Measurements from ENCODE around the gene JUP. TPM values are rescaled to one million over a fixed set of nuclear protein-coding genes. Genes with fewer than 3 reads are reported as not detected.
"Not testable (repeated sequence)": the region's sequence is repeated elsewhere in the genome, so short reads cannot be mapped to it uniquely, and the experiment has no call there.

The JUP gene
- polyA plus RNA-seq, result 100 to 1,000 TPM; 122 to 316 (median 270) TPM
- long read RNA-seq, donor 1, result 0 reads
- long read RNA-seq, donor 2, partial matches to known transcripts, result 6 of 9 reads
- long read RNA-seq, donor 2, other reads (novel, unspliced or antisense), result 0 of 9 reads
- long read RNA-seq, donor 3, partial matches to known transcripts, result 46 of 50 reads
- long read RNA-seq, donor 3, other reads (novel, unspliced or antisense), result 0 of 50 reads
- long read RNA-seq, donor 4, result 0 reads
- long read RNA-seq, donor 5, partial matches to known transcripts, result 83 of 83 reads
- long read RNA-seq, donor 5, other reads (novel, unspliced or antisense), result 0 of 83 reads
- long read RNA-seq, donor 6, transcript JUP-201 (15 exons, 3,200 nt), result major isoform, 8 of 68 reads
- long read RNA-seq, donor 6, partial matches to known transcripts, result 53 of 68 reads
- long read RNA-seq, donor 6, other reads (novel, unspliced or antisense), result 5 of 68 reads
- long read RNA-seq, donor 7, transcript JUP-201 (15 exons, 3,200 nt), result major isoform, 25 of 58 reads
- long read RNA-seq, donor 7, transcript JUP-203 (14 exons, 3,497 nt), result minor isoform, 5 of 58 reads
- long read RNA-seq, donor 7, partial matches to known transcripts, result 28 of 58 reads
- long read RNA-seq, donor 7, other reads (novel, unspliced or antisense), result 0 of 58 reads
- long read RNA-seq, donor 8, partial matches to known transcripts, result 0 of 4 reads
- long read RNA-seq, donor 8, other reads (novel, unspliced or antisense), result 0 of 4 reads
- long read RNA-seq, donor 9, partial matches to known transcripts, result 0 of 1 reads
- long read RNA-seq, donor 9, other reads (novel, unspliced or antisense), result 0 of 1 reads
- long read RNA-seq, donor 10, transcript JUP-201 (15 exons, 3,200 nt), result major isoform, 17 of 52 reads
- long read RNA-seq, donor 10, partial matches to known transcripts, result 31 of 52 reads
- long read RNA-seq, donor 10, other reads (novel, unspliced or antisense), result 0 of 52 reads

GRCh38 chr17:41786227-41787020, at the start of gene JUP:
TSS of gene JUP (minus strand) at chr17:41786711. CDS start at chr17:41771854, 14,857 bp downstream.
- DNase-seq (peak; percentile 100), FAIRE-seq (peak; percentile 64)
- H3K9me3 ChIP-seq (ENCODE audit: control insufficient read depth in 2 of 2, insufficient read depth in 1 of 2, low read depth in 1 of 2, low read length in 1 of 2), result no peaks in the 10 kb centered on the region
- H3K36me3 ChIP-seq (ENCODE audit: control insufficient read depth in 3 of 3, insufficient read depth in 2 of 3, low read depth in 1 of 3, low read length in 3 of 3), result peaks cover 0 to 38% (median 0%) of the 10 kb centered on the region in 3 donors
- peak within 1 kb of the TSS; percentile 98 to 100 (median 99) for H3K27ac ChIP-seq (ENCODE audit: low read depth in 1 of 3, low read length in 2 of 3)
- WGBS, 3 donors, result 0 to 2% (median 1%) methylated on average over 50 to 79 of the region's 79 CpGs
- peak within 1 kb of the TSS; percentile 75 to 80 (median 75) for H3K4me3 ChIP-seq (ENCODE audit: low read depth in 1 of 3, low read length in 3 of 3)
- H3K4me1 ChIP-seq (ENCODE audit: control insufficient read depth in 3 of 3, insufficient read depth in 2 of 3, low read depth in 1 of 3, low read length in 2 of 3), result peaks cover 2 to 49% (median 3%) of the 10 kb centered on the region in 3 donors
- no peaks in the 10 kb centered on the region for H3K27me3 ChIP-seq (ENCODE audit: control insufficient read depth in 3 of 3, insufficient read depth in 3 of 3, low read length in 3 of 3)

GRCh38 chr17:41835800-41836549, 49.5 kb upstream of the JUP start, which contains the start of gene NT5C3B:
TSS of gene NT5C3B (minus strand) at chr17:41836232. CDS start at chr17:41836193, 39 bp downstream.
- Histone ChIP-seq H3K4me1 (ENCODE audit: control insufficient read depth in 3 of 3, insufficient read depth in 2 of 3, low read depth in 1 of 3, low read length in 2 of 3) (peaks cover 0 to 7% (median 5%) of the 10 kb centered on the region in 3 donors), H3K9me3 (ENCODE audit: control insufficient read depth in 2 of 2, insufficient read depth in 1 of 2, low read depth in 1 of 2, low read length in 1 of 2) (no peaks in the 10 kb centered on the region), H3K27ac (ENCODE audit: low read depth in 1 of 3, low read length in 2 of 3) (peak within 1 kb of the TSS in 1 of 3 donors; percentile 50), H3K27me3 (ENCODE audit: control insufficient read depth in 3 of 3, insufficient read depth in 3 of 3, low read length in 3 of 3) (no peaks in the 10 kb centered on the region), H3K4me3 (ENCODE audit: low read depth in 1 of 3, low read length in 3 of 3) (peak within 1 kb of the TSS; percentile 63 to 83 (median 76)), H3K36me3 (ENCODE audit: control insufficient read depth in 3 of 3, insufficient read depth in 2 of 3, low read depth in 1 of 3, low read length in 3 of 3) (peaks cover 0 to 20% (median 0%) of the 10 kb centered on the region in 3 donors)
- peak; percentile 37 to 72 for DNase-seq
- WGBS, 3 donors, result 1% methylated on average over 39 to 72 of the region's 72 CpGs
- no peak for FAIRE-seq

- Histone ChIP-seq H3K27me3 (ENCODE audit: control insufficient read depth in 3 of 3, insufficient read depth in 3 of 3, low read length in 3 of 3) (no peaks in the 10 kb centered on the region), H3K4me3 (ENCODE audit: low read depth in 1 of 3, low read length in 3 of 3) (peak overlapping the region; percentile 63 to 83 (median 76)), H3K36me3 (ENCODE audit: control insufficient read depth in 3 of 3, insufficient read depth in 2 of 3, low read depth in 1 of 3, low read length in 3 of 3) (peaks cover 0 to 23% (median 0%) of the 10 kb centered on the region in 3 donors), H3K27ac (ENCODE audit: low read depth in 1 of 3, low read length in 2 of 3) (no peak overlapping the region), H3K4me1 (ENCODE audit: control insufficient read depth in 3 of 3, insufficient read depth in 2 of 3, low read depth in 1 of 3, low read length in 2 of 3) (peaks cover 0 to 7% (median 5%) of the 10 kb centered on the region in 3 donors), H3K9me3 (ENCODE audit: control insufficient read depth in 2 of 2, insufficient read depth in 1 of 2, low read depth in 1 of 2, low read length in 1 of 2) (no peaks in the 10 kb centered on the region)
- no peak for DNase-seq
- 20 to 24% (median 21%) methylated on average over 13 of the region's 13 CpGs for WGBS, 3 donors
- no peak for FAIRE-seq
These were observed 48.8 kb upstream of the JUP start for GRCh38 chr17:41835214-41835799.

- peaks cover 0 to 63% (median 0%) of the 10 kb centered on the region in 3 donors for H3K36me3 ChIP-seq (ENCODE audit: control insufficient read depth in 3 of 3, insufficient read depth in 2 of 3, low read depth in 1 of 3, low read length in 3 of 3)
- FAIRE-seq; H3K27me3 ChIP-seq (ENCODE audit: control insufficient read depth in 3 of 3, insufficient read depth in 3 of 3, low read length in 3 of 3); DNase-seq; H3K4me1 ChIP-seq (ENCODE audit: control insufficient read depth in 3 of 3, insufficient read depth in 2 of 3, low read depth in 1 of 3, low read length in 2 of 3); H3K27ac ChIP-seq (ENCODE audit: low read depth in 1 of 3, low read length in 2 of 3); H3K9me3 ChIP-seq (ENCODE audit: control insufficient read depth in 2 of 2, insufficient read depth in 1 of 2, low read depth in 1 of 2, low read length in 1 of 2); H3K4me3 ChIP-seq (ENCODE audit: low read depth in 1 of 3, low read length in 3 of 3): not testable (repeated sequence)
- 80 to 89% (median 85%) methylated on average over 10 of the region's 10 CpGs for WGBS, 3 donors
These were observed 43.5 kb upstream of the JUP start for GRCh38 chr17:41829961-41830360.

GRCh38 chr17:41825175-41825845, 38.8 kb upstream of the JUP start:
- no peak for DNase-seq

GRCh38 chr17:41824086-41824485, 37.6 kb upstream of the JUP start:
- H3K27ac ChIP-seq (ENCODE audit: low read depth in 1 of 3, low read length in 2 of 3), result no peak overlapping the region
- H3K4me3 ChIP-seq (ENCODE audit: low read depth in 1 of 3, low read length in 3 of 3), result no peak overlapping the region
- no peaks in the 10 kb centered on the region for H3K27me3 ChIP-seq (ENCODE audit: control insufficient read depth in 3 of 3, insufficient read depth in 3 of 3, low read length in 3 of 3)
- DNase-seq (no peak), FAIRE-seq (no peak)
- H3K36me3 ChIP-seq (ENCODE audit: control insufficient read depth in 3 of 3, insufficient read depth in 2 of 3, low read depth in 1 of 3, low read length in 3 of 3), result peaks cover 0 to 68% (median 0%) of the 10 kb centered on the region in 3 donors
- 63 to 80% (median 70%) methylated on average over 6 to 7 of the region's 7 CpGs for WGBS, 3 donors
- H3K4me1 ChIP-seq (ENCODE audit: control insufficient read depth in 3 of 3, insufficient read depth in 2 of 3, low read depth in 1 of 3, low read length in 2 of 3), result no peaks in the 10 kb centered on the region
- no peaks in the 10 kb centered on the region for H3K9me3 ChIP-seq (ENCODE audit: control insufficient read depth in 2 of 2, insufficient read depth in 1 of 2, low read depth in 1 of 2, low read length in 1 of 2)

More at GRCh38 chr17:41825175-41825845, 38.8 kb upstream of the JUP start:
- H3K27me3 ChIP-seq (ENCODE audit: control insufficient read depth in 3 of 3, insufficient read depth in 3 of 3, low read length in 3 of 3), result no peaks in the 10 kb centered on the region
- no peaks in the 10 kb centered on the region for H3K9me3 ChIP-seq (ENCODE audit: control insufficient read depth in 2 of 2, insufficient read depth in 1 of 2, low read depth in 1 of 2, low read length in 1 of 2)
- peaks cover 0 to 65% (median 0%) of the 10 kb centered on the region in 3 donors for H3K36me3 ChIP-seq (ENCODE audit: control insufficient read depth in 3 of 3, insufficient read depth in 2 of 3, low read depth in 1 of 3, low read length in 3 of 3)
- no peak overlapping the region for H3K4me3 ChIP-seq (ENCODE audit: low read depth in 1 of 3, low read length in 3 of 3)
- no peaks in the 10 kb centered on the region for H3K4me1 ChIP-seq (ENCODE audit: control insufficient read depth in 3 of 3, insufficient read depth in 2 of 3, low read depth in 1 of 3, low read length in 2 of 3)
- FAIRE-seq, result no peak
- 87 to 91% (median 91%) methylated on average over 19 of the region's 19 CpGs for WGBS, 3 donors
- no peak overlapping the region for H3K27ac ChIP-seq (ENCODE audit: low read depth in 1 of 3, low read length in 2 of 3)

GRCh38 chr17:41823580-41823979, 37.1 kb upstream of the JUP start:
- DNase-seq, result no peak
- no peak overlapping the region for H3K27ac ChIP-seq (ENCODE audit: low read depth in 1 of 3, low read length in 2 of 3)
- H3K4me1 ChIP-seq (ENCODE audit: control insufficient read depth in 3 of 3, insufficient read depth in 2 of 3, low read depth in 1 of 3, low read length in 2 of 3), result no peaks in the 10 kb centered on the region
- no peak overlapping the region for H3K4me3 ChIP-seq (ENCODE audit: low read depth in 1 of 3, low read length in 3 of 3)
- peaks cover 0 to 66% (median 0%) of the 10 kb centered on the region in 3 donors for H3K36me3 ChIP-seq (ENCODE audit: control insufficient read depth in 3 of 3, insufficient read depth in 2 of 3, low read depth in 1 of 3, low read length in 3 of 3)
- FAIRE-seq, result no peak
- no peaks in the 10 kb centered on the region for H3K27me3 ChIP-seq (ENCODE audit: control insufficient read depth in 3 of 3, insufficient read depth in 3 of 3, low read length in 3 of 3)
- H3K9me3 ChIP-seq (ENCODE audit: control insufficient read depth in 2 of 2, insufficient read depth in 1 of 2, low read depth in 1 of 2, low read length in 1 of 2), result no peaks in the 10 kb centered on the region
- 90 to 92% (median 90%) methylated on average over 7 of the region's 7 CpGs for WGBS, 3 donors

Measured in small intestine (tissue), 16 donors.